DND-41 (cell line): ENCODE results near the gene PIGB.

ENCODE experiments used
- ATAC-seq: fragments of 200-7000 bp; cut with Tn5 transposase; 3 replicates; pipeline ENCODE4 v1.9.1; 2021; ENCODE audit warnings: low read depth; ENCODE audit not compliant: insufficient read depth
- DNase-seq: peaks from one replicate; pipeline ENCODE4 v3.0.0-alpha.2; 2020
- H2AFZ ChIP-seq: 2 replicates; pipeline ENCODE4 v1.6.0; 2012; ENCODE audit warnings: low read depth, low read length
- H3K27ac ChIP-seq: 2 replicates; pipeline ENCODE4 v1.5.1; 2012; ENCODE audit warnings: low read length, inconsistent platforms
- H3K27me3 ChIP-seq: fragments of 200-600 bp; sonication (generic); 2 replicates; pipeline ENCODE4 v1.6.0; 2012; ENCODE audit warnings: low read length, mild to moderate bottlenecking, inconsistent platforms; ENCODE audit not compliant: insufficient read depth, poor library complexity
- H3K36me3 ChIP-seq: 2 replicates; pipeline ENCODE4 v1.5.1; 2012; ENCODE audit warnings: low read length, inconsistent platforms; ENCODE audit not compliant: insufficient read depth
- H3K4me1 ChIP-seq: 2 replicates; pipeline ENCODE4 v1.5.1; 2012; ENCODE audit warnings: mild to moderate bottlenecking, low read length; ENCODE audit not compliant: insufficient read depth
- H3K4me2 ChIP-seq: 2 replicates; pipeline ENCODE4 v1.6.0; 2012; ENCODE audit warnings: mild to moderate bottlenecking, moderate library complexity, low read length, inconsistent platforms; ENCODE audit not compliant: insufficient read depth
- H3K4me3 ChIP-seq, 2 experiments: fragments of 200-600 bp in 1 of 2; shearing (Covaris generic) in 1 of 2; 2 replicates each; pipeline ENCODE4 v1.5.1; 2012 to 2016; ENCODE audit warnings: inconsistent platforms in 2 of 2, low read length in 2 of 2, mild to moderate bottlenecking in 2 of 2, low read depth in 1 of 2, moderate library complexity in 1 of 2
- H3K79me2 ChIP-seq: 2 replicates; pipeline ENCODE4 v1.6.0; 2012; ENCODE audit warnings: low read length, inconsistent platforms; ENCODE audit not compliant: insufficient read depth
- H3K9ac ChIP-seq: 2 replicates; pipeline ENCODE4 v1.6.0; 2012; ENCODE audit warnings: low read depth, mild to moderate bottlenecking, inconsistent platforms, low read length, moderate library complexity
- H3K9me3 ChIP-seq: 2 replicates; pipeline ENCODE4 v1.5.1; 2012; ENCODE audit warnings: low read length, moderate library complexity, mild to moderate bottlenecking, inconsistent platforms; ENCODE audit not compliant: insufficient read depth, severe bottlenecking
- H4K20me1 ChIP-seq: 2 replicates; pipeline ENCODE4 v1.6.0; 2012; ENCODE audit warnings: low read length; ENCODE audit not compliant: insufficient read depth
- CTCF ChIP-seq: IDR thresholded peaks from 2 replicates; pipeline ENCODE4 v1.5.1; 2012; ENCODE audit warnings: borderline replicate concordance, low read length, moderate library complexity, mild to moderate bottlenecking; ENCODE audit not compliant: poor library complexity, severe bottlenecking; ENCODE audit errors: extremely low read depth
- EZH2 ChIP-seq: IDR thresholded peaks from 3 replicates; pipeline ENCODE4 v1.6.1; 2012; ENCODE audit warnings: borderline replicate concordance, low read depth, mild to moderate bottlenecking, moderate library complexity, low read length, inconsistent platforms; ENCODE audit not compliant: severe bottlenecking

Gene PIGB

GRCh38 chr15:55334371-55334770 is 15.3 kb downstream of the PIGB start:
- no peak overlapping the region for H3K4me3 ChIP-seq
- H3K36me3 ChIP-seq = peaks cover 51% of the 10 kb centered on the region
- no peak overlapping the region for H3K27ac ChIP-seq
- no peaks in the 10 kb centered on the region for H4K20me1 ChIP-seq
- H2AFZ ChIP-seq = no peak overlapping the region
- no peak for ATAC-seq
- no peaks in the 10 kb centered on the region for H3K9me3 ChIP-seq
- H3K9ac ChIP-seq = no peak overlapping the region
- DNase-seq = no peak
- TF ChIP-seq CTCF (no peak), EZH2 (no peak)
- H3K27me3 ChIP-seq = no peaks in the 10 kb centered on the region
- no peaks in the 10 kb centered on the region for H3K4me1 ChIP-seq
- no peaks in the 10 kb centered on the region for H3K79me2 ChIP-seq
- no peak overlapping the region for H3K4me2 ChIP-seq

GRCh38 chr15:55334997-55335396 is 16.0 kb downstream of the PIGB start:
- Histone ChIP-seq H3K36me3 (peaks cover 54% of the 10 kb centered on the region), H4K20me1 (no peaks in the 10 kb centered on the region), H3K9me3 (no peaks in the 10 kb centered on the region), H3K79me2 (no peaks in the 10 kb centered on the region), H3K4me1 (no peaks in the 10 kb centered on the region), H3K4me2 (no peak overlapping the region), H3K9ac (no peak overlapping the region), H3K4me3 (no peak overlapping the region), H3K27me3 (no peaks in the 10 kb centered on the region), H3K27ac (no peak overlapping the region), H2AFZ (no peak overlapping the region)
- TF ChIP-seq CTCF (no peak), EZH2 (no peak)
- DNase-seq (no peak), ATAC-seq (no peak)

- Histone ChIP-seq H3K79me2 (no peaks in the 10 kb centered on the region), H3K27me3 (no peaks in the 10 kb centered on the region), H3K9ac (no peak overlapping the region), H2AFZ (no peak overlapping the region), H4K20me1 (no peaks in the 10 kb centered on the region), H3K4me2 (no peak overlapping the region), H3K4me1 (no peaks in the 10 kb centered on the region), H3K4me3 (no peak overlapping the region), H3K36me3 (peaks cover 43% of the 10 kb centered on the region), H3K9me3 (no peaks in the 10 kb centered on the region), H3K27ac (no peak overlapping the region)
- no peak for ATAC-seq
- TF ChIP-seq EZH2 (no peak), CTCF (no peak)
- DNase-seq = no peak
Measured at GRCh38 chr15:55337160-55337559, 18.1 kb downstream of the PIGB start.

GRCh38 chr15:55343168-55343567 is 24.1 kb downstream of the PIGB start:
- H3K36me3 ChIP-seq = peaks cover 24% of the 10 kb centered on the region
- ATAC-seq (no peak), DNase-seq (no peak)
- TF ChIP-seq CTCF (no peak), EZH2 (no peak)
- H3K27ac ChIP-seq = no peak overlapping the region
- H3K9ac ChIP-seq = no peak overlapping the region
- H3K4me1 ChIP-seq = no peaks in the 10 kb centered on the region
- no peaks in the 10 kb centered on the region for H3K9me3 ChIP-seq
- no peak overlapping the region for H3K4me2 ChIP-seq
- no peak overlapping the region for H3K4me3 ChIP-seq
- H4K20me1 ChIP-seq = no peaks in the 10 kb centered on the region
- no peak overlapping the region for H2AFZ ChIP-seq
- H3K27me3 ChIP-seq = no peaks in the 10 kb centered on the region
- H3K79me2 ChIP-seq = no peaks in the 10 kb centered on the region
